Measurements from ENCODE around the gene MAU2.
"Not testable (repeated sequence)": the region's sequence is repeated elsewhere in the genome, so short reads cannot be mapped to it uniquely, and the experiment has no call there.

Gene MAU2

DNA sequence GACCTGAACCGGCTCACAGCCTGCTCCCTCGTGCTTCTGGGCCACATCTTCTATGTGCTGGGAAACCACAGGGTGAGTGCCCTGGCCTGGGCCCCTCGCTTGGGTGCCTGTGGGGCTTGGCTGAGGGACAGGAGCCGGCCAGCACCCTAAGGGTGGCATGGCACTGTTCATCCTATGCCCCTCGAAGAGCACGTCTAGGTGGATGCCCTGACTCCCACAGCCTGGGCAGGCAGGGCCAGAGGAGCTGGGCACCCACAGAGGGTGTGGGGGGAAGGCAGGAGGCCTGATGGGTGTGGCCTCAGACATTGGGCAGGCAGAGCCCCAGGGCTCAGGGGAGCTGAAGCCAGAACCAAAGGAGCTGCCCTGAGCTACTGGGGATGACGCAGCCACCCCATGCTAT is 28.7 kb downstream of the MAU2 start:
- DNase-seq: no peak

DNA sequence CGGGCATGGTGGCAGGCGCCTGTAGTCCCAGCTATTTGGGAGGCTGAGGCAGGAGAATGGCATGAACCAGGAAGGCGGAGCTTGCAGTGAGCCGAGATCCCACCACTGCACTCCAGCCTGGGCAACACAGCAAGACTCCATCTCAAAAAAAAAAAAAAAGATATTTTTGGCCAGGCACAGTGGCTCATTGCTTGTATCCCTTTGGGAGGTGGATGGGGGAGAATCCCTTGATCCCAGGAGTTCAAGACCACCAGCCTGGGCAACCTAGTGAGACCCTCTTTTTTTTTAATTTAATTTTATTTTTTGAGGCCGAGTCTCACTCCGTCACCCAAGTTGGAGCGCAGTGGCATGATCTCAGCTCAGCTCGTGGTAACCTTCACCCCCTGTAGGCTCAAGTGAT is 30.1 kb downstream of the MAU2 start:
- DNase-seq: not testable (repeated sequence)

DNA sequence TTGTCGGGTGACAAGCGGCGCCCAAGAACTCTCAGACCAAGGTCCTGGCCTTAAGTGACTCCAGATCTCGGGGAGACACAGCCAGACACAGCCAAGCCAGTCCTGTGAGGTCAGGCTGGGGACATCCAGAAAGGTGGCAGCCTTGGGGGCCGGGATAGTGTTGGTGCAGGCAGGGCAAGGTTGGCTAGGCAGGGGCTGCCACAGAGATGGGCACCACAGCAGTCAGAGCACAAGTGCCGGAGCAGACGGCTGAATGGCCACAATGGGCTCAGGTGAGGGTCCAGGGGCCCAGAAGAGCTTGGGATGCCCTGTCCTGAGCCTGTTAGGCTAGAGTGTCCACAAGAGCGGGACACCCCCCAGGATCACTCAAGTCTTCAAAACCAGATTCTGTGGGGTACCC is 32.2 kb downstream of the MAU2 start:
- no peak for DNase-seq

DNA sequence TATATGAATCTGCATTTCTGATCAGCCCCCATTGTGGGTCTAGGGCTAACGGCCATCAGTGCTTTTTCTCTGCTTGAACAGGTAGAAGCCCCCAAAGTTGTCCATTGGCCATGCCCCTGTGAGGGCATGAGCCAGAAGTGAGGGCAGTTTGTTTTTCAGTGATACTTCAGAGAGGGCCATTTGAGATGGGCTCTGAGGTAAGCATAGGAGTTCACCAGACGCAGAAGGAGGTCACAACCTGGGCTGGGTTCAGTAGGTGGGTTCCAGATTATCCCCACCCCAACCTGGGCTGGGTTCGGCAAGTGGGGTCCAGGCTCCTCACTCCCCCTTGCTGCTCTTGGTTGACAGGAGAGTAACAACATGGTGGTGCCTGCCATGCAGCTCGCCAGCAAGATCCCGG is 33.4 kb downstream of the MAU2 start:
- no peak for DNase-seq

DNA sequence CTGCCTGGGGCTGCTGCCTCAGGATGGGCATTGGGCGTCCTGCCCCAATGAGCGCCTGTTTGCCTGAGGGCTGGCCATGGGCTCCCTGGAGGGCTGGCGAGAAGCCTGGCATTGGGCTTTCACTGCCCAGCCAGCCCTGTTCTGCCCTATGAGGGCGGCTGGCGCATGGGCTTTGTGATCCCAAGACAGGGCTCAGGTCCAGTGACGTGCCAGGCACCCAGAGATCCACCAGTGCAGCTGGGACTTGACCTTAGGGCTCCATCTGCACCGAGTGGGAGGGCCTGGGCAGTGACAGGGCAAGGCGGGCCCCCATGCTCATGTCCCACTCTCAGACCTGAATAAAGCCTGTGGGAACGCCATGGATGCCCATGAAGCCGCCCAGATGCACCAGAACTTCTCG is 34.3 kb downstream of the MAU2 start:
- no peak for DNase-seq

DNA sequence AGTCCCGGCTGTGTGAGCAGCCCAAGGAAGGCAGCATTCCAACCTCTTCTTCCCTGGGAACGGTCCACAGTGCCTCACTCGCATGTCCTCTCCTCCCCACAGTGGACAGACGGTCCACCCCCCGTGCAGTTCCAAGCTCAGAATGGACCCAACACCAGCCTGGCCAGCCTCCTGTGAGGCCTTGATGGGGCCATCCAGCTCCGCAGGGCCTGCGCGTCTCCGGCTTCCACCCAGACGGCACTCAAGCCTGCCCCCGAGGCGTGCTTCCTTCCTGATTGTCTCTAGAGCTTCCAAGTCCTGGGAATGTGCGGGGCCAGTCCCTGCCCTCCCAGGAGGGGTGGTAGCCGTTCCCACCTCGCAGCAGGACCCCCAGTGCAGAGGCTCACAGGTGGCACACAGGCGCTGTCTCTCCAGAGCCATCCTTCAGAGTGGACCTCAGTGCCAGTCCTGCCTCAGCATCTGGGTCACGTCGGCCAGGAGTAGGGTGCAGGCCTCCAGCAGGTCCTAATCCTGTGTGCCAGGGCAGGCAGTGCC is 35.0 kb downstream of the MAU2 start:
- DNase-seq: no peak

DNA sequence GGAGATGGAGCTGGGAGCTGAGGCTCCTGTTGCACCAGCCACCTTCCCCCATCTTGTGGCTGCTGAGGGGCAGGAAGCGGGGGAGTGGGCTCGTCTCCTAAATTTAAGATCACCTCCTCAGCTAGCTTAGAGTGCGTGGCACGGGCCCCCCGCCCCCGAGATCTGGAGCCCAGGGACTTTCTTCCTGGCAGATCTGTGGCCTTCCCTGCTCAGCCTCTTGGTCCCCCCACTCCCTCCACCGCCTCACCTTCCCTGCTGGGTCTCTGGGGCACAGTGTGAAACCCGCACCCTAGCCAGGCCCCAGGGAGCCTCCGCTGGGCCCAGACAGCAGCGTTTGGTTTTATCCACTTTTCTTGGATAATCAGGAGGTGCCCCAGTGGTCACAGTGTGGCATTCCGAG is 35.9 kb downstream of the MAU2 start:
- DNase-seq: no peak

DNA sequence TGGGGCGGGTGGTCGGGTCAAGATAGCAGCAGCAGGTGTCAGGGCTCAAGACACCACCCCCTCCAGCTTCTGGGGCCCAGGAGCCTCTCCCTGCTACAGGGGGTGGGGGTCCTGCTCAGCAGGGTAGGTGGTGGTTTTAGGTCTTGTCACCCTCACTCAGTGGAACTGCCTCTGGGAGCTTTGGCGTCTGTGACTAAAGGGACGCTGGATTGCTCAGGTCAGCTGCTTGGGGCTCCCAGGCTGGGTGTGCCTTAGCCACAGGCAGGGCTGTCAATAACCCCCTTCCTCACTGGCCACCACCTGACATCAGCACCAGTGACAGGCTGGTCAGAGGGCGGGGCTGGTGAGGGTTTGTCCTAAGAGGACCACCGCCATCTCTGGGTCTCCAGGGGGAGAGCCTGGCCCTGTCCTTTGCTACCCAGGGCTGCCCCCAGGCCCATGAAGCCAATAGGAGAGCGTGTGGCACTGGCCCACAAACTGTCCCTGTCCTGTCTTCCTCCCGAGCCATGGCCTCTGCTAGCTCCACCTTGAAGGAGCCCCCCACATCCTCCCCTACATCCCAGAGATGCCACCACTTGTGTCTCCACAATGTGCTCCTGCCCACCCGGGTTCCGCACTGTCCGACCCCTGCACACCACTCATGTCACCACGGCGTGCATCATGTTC is 36.4 kb downstream of the MAU2 start:
- no peak for DNase-seq

DNA sequence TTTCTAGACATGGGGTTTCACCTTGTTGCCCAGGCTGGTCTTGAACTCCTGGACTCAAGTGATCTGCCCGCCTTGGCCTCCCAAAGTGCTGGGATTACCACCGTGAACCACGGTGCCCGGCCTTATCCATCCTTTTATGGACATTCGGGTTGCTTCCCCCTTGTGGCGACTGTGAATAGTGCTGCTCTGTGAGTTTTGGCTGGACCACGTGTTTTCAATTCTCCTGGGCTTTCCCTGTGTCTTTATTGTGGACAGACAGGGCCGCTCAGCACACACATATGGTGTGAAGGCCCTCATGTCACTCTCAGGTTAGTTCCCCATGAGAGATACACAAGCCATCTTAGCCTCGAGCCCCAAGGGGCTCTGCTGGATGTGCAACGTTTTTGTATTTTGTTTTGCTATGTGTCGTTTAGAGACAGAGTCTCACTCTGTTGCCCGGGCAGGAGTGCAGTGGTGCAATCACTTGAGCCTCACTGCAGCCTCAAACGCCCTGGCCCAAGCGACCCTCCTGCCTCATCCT is 40.5 kb downstream of the MAU2 start:
- peak; percentile 28 for DNase-seq

DNA sequence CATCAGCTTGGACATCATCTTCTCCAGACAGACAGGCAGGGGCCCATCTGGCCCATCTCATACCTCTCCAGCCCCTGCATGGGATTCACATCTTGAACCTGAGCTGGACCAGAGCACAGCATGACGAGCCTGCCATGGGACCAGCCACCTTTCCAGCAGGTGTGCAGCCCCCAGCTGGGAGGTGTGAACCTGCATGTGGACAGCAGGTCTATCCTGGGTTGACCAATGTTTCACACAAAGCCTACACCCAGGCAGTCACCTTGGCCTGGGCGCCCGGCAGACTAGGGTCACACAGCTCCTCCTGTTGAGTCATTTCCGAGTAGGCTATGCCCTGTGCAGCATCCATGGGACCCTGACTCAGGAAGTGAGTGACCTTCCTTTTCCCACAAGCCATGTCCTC is 41.4 kb downstream of the MAU2 start:
- no peak for DNase-seq

DNA sequence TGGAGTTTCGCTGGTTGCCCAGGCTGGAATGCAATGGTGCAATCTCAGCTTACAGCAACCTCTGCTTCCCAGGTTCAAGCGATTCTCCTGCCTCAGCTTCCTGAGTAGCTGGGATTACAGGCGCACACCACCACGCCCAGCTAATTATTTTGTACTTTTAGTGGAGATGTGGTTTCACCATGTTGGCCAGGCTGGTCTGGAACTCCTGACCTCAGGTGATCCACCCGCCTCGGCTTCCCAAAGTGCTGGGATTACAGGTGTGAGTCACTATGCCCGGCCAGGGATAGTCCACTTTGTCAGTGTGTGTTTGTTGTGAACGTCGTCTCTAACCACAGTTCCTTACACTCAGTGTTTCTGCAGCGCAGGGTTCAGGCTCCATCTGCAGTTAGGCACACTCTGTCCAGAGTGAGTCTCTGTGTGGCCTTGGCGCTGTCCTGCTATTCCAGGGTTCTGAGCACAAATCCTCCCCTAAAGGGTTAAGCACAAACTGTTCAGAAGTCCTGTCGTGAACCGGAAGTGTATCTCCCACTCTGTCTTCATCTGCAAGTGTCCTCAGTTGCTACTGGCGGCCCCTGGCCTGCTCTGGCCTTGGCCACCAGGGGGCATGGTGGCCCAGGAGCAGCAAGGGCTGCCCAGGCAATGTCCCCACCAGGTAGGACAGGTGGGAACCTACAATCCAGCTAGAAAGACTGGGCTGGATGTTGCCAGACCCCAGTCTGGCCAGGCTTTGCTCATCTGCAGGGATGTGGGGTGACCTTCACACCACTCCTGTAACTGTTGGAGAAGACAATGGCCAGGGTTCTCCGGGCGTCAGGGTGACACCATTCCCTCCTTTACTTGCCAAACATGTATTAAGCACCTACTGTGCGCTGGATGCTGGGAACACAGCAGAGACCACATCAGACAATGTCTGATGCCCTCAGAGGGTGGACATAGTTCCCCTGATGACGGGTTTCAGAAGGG is 46.1 kb downstream of the MAU2 start:
- no peak for DNase-seq

DNA sequence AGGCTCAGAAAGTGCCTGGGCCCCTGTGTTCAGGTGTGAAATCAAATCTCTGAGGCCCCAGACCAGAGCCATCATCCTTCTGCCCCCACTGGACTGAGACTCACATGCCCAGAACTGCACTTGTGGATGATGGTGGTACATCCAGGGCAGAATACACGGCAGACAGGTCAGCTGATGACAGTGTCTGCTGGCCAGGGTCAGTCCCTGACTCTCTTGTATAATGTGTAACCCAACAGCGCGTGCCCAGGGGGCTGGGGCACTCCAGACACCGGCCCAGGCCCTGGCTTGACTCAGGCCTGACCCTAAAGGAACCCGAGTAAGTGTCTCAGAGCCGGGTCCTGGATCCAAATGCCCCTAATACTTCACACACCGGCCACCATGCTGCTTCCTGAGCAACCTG is 47.5 kb downstream of the MAU2 start:
- no peak for DNase-seq

DNA sequence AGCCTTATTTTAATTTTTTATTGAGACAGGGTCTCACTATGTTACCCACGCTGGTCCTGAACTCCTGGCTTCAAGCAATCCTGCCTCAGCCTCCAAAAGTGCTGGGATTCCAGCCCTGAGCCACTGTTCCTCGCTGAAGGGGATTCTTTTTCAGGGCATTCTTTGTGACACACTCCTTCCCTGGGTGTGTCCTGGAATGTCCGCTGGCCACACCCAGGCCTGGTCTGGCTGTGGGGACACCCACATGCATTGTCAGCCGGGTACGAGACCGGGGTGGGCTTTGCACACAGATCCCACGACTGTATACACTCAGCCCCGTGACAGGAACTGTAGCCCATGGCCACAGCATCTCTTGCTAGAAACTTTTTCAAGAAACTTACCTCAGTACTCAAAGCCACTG is 50.4 kb downstream of the MAU2 start:
- no peak for DNase-seq

DNA sequence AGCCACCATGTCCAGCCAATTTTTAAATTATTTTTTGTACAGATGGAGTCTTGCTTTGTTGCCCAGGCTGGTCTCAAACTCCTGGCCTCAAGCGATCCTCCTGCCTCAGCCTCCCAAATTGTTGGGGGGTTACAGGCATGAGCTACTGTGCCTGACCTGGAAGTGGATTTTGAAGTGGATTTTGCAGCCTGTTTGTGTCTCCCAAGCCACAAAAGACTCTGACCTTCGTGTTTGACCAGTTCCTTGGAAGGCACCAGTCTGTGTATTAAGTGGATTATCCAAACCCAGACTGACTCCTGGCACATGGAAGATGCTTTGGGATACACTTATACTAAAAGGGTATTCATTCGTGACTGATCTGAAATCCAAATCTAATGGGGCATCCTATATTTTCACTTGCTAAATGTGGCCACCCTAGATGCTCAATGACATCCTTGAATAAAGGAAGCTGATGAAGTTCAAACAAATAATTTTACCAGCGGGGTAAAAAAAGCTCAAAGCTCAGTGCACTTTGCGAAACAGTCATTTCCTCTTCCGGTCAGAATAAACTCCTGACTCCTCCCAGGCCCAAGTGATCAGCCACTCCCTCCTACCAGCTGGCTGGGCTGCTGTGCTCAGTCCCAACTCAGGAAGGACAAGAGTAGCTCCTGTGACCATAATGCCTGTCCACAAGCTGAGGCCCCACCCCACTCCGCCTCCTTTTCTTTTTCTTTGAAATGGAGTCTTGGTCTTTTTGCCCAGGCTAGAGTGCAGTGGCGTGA is 52.2 kb downstream of the MAU2 start:
- no peak for DNase-seq

DNA sequence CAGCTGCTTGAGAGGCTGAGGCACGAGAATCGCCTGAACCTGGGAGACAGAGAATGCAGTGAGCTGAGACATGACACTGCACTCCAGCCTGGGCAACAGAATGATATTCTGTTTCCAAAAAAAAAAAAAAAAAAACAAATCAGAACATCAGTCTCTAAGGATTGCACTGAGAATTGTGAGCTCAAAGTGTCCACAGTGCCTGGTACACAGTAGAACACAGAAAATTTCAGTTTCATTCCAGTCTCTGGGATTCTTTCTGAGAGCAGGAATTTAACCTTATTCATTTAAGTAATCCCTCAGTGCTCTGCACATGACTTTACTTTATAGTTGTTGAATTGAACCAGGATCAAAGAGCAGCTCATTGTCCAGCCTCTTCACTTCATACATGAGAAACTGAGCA is 58.9 kb downstream of the MAU2 start:
- DNase-seq: no peak

DNA sequence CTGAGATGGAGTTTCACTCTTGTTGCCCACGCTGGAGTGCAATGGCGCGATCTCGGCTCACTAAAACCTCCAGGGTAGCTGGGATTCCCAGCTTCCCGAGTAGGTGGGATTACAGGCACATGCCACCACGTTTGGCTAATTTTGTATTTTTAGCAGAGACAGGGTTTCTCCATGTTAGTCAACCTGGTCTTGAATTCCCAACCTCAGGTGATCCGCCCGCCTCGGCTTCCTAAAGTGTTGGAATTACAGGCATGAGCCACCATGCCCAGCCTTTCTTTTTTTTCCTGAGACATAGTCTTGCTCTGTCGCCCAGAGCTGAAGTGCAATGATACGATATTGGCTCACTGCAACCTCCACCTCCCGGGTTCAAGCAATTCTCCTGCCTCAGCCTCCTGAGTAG is 59.7 kb downstream of the MAU2 start:
- not testable (repeated sequence) for DNase-seq

DNA sequence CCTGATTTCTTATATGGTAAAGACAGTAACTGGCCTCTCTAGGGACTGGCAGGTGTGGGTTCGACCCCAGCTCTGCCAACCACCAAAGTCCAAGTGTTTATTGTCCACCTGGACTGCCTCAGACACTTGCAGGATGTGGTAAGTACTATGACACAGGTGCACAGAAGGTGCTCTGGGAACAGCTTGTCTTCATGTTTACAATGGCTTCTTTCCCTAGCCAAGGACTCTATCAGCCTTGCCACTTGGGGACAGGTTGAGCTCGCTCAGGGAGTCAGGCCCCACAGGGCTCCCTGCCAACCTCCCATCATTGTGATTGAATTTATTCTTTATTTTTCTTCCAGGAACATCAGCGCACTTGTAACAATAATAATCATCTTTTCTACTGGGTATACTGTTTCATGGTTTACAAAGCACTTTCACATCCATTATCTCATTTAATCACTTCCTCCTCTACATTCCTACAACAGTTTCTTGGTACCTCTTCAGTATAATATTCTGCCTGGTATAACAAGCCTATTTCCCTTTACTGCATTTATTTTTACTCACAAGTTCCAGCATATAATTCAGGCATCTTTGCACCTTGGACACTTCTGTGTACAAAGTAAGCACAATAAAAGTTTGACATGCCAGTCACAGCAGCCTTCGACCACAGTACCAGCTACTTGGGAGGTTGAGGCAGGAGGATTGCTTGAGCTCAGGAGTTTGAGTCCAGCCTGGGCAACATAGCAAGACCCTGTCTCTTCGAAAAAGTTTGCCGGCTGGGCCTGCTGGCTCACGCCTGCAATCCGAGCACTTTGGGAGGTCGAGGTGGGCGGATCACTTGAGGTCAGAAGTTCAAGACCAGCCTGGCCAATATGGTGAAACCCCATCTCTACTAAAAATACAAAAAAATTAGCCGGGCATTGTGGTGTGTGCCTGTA is 60.6 kb downstream of the MAU2 start:
- DNase-seq: no peak

DNA sequence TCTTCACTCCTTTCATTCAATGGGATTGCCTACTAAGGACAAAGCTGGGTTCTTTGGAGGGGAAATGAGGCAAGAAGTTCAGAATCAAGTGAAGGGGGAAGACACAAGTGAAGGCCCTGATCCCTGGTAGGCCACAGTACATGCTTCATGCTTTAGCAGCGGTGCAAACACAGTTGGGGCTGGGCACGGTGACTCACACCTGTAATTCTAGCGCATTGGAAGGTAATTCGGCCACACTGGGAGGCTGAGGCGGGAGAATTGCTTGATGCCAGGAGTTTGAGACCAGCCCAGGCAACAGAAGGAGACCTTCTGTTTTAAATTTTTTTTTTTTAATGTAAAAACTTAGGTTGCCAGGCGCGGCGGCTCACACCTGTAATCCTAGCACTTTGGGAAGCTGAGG is 61.5 kb downstream of the MAU2 start:
- DNase-seq: no peak

DNA sequence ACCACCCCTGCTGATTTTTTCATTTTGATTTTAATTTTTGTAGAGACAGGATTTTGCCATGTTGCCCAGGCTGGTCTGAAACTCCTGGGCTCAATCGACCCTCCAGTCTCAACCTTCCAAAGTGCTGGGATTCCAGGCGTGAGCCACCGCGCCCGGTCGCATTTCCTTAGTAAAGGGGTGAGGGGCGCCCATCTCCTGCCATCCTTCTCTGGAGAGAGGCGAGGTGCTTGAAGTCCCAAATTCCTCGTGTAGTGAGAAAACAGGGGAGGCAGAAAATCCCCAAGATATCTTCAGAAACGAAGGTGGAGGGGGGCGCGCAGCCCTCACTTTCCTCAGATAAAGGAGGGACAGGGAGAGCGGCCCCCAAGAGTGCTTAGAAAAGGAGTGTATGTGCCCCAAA is 63.9 kb downstream of the MAU2 start:
- DNase-seq: no peak

DNA sequence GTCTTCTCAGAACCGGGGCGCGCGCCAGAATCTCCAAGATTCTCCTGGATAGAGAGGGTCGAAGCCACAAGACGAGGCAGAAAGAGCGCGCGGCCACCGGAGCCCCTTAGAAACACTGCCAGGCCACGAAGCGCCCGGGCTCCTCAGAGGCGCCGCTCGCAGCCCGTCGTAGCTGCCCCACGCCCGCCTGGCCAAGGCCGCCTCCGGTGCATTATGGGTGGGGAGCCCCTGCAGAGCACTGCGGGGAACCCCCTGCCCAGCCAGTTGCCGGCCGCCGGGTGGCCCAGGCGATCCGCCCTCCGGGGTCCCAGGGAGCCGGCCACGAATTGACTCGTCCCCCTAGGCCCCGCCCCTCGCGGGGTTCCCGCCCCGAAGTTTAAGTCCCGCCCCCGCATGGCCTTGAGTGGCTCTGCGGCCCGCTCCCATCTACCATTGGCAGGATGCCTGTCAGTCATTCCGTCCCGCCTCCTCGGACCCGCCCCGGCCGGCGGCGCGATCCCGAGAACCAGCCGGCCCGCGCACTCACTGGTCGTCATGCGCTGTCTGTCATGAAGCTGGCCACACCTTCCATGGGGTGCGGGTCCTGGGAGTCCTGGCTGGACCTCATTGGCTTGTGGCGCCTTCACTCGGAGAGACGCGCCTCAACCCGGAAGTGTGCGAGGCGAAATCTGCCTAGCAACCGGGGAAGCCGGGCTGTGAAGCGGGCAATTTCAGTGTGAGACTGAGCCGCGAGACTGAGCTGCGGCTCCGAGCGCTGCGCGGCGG is 64.7 kb downstream of the MAU2 start:
- peak; percentile 99 for DNase-seq
